ENCODE measurements around the gene FIGLA.

- no peak for TF ChIP-seq CTCF (IDR thresholded peaks at IDR 0.05; ENCODE audit: low read depth, low read length)
- TF ChIP-seq POLR2A (IDR thresholded peaks at IDR 0.05; ENCODE audit: extremely low read depth, insufficient read length): no peak
Observed at GRCh38 chr2:70779491-70779890, 11.0 kb downstream of the FIGLA start.
